GM12875 (cell line): ENCODE data around the gene LIN37.

Experiments
- H3K4me3 ChIP-seq: one replicate; pipeline ENCODE4 v1.5.1; 2011; ENCODE audit warnings: low read depth, low read length, control low read depth
- CTCF ChIP-seq: IDR thresholded peaks from 2 replicates; pipeline ENCODE4 v1.5.1; 2011; ENCODE audit warnings: low read depth, mild to moderate bottlenecking, control low read depth, inconsistent platforms, low read length, moderate library complexity, borderline replicate concordance; ENCODE audit not compliant: insufficient read depth

LIN37 gene

GRCh38 chr19:35779033-35779432, 30.7 kb downstream of the LIN37 start:
- TF ChIP-seq CTCF: no peak
- H3K4me3 ChIP-seq: no peak overlapping the region

GRCh38 chr19:35780058-35780457, 31.7 kb downstream of the LIN37 start:
- H3K4me3 ChIP-seq: no peak overlapping the region
- TF ChIP-seq CTCF: no peak

- H3K4me3 ChIP-seq: no peak overlapping the region
- TF ChIP-seq CTCF: no peak
Observed at GRCh38 chr19:35780717-35781116, 32.3 kb downstream of the LIN37 start.

GRCh38 chr19:35781650-35782049, 33.3 kb downstream of the LIN37 start:
- no peak for TF ChIP-seq CTCF
- H3K4me3 ChIP-seq: no peak overlapping the region

- TF ChIP-seq CTCF: no peak
- no peak overlapping the region for H3K4me3 ChIP-seq
Observed at GRCh38 chr19:35782589-35782988, 34.2 kb downstream of the LIN37 start.

GRCh38 chr19:35783469-35784434, 35.4 kb downstream of the LIN37 start:
- TF ChIP-seq CTCF: no peak
- no peak overlapping the region for H3K4me3 ChIP-seq

GRCh38 chr19:35784503-35785338, 36.3 kb downstream of the LIN37 start:
- no peak for TF ChIP-seq CTCF
- H3K4me3 ChIP-seq: no peak overlapping the region
